ENCODE results near the gene C6orf136. TPM values are rescaled to one million over a fixed set of nuclear protein-coding genes. Genes with fewer than 3 reads are reported as not detected.

Gene C6orf136
- total RNA-seq, 1 donor from 2014 or later, result 4.6 TPM

GRCh38 chr6:30616811-30617564 is 29.9 kb upstream of the C6orf136 start, which contains the start of gene PPP1R10:
TSS of gene PPP1R10 (minus strand) at chr6:30617243. CDS start at chr6:30609944, 7,299 bp downstream.
- TF ChIP-seq CTCF (conservative IDR thresholded peaks at IDR 0.05; ENCODE audit: low read depth, low read length), result no peak
- peak within 1 kb of the TSS; percentile 85 for H3K4me3 ChIP-seq (ENCODE audit: low read depth, low read length)
- peak; percentile 98 for DNase-seq (ENCODE audit: low read depth)

- TF ChIP-seq CTCF (conservative IDR thresholded peaks at IDR 0.05; ENCODE audit: low read depth, low read length), result no peak
- DNase-seq (ENCODE audit: low read depth), result peak; percentile 93
- peak within 1 kb of the TSS; percentile 85 for H3K4me3 ChIP-seq (ENCODE audit: low read depth, low read length)
Observed at GRCh38 chr6:30617565-30618269, 29.2 kb upstream of the C6orf136 start, which contains the start of gene MRPS18B. TSS of gene MRPS18B (plus strand) at chr6:30617840. CDS start at chr6:30617866, 26 bp downstream.

DNA sequence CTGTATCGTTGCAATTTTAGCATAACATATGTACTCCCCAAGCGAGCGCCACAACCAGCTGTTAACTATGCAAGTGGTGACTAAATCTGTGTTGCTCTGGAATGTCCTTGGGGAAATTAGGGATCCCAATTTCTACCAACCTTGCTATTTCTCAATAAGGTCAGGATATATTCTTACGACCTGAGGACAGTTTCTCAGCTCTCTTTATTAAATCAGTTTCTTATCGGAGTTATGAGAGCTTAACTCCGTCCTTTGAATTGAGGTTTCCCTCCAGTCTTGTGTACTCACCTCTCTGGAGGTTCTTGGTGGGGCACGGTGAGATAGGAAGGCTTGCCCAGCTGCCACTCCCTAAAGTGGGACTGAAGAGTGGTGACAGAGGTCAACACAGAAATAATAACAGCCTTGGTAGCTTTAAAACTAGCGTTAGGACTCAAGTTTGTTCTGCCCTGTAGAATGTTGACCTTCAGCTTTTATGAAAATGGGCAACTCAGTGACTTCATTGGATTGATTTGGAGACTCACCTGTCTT is 28.6 kb upstream of the C6orf136 start:
- TF ChIP-seq CTCF (conservative IDR thresholded peaks at IDR 0.05; ENCODE audit: low read depth, low read length), result no peak
- DNase-seq (ENCODE audit: low read depth), result no peak
- H3K4me3 ChIP-seq (ENCODE audit: low read depth, low read length), result peak overlapping the region; percentile 85

DNA sequence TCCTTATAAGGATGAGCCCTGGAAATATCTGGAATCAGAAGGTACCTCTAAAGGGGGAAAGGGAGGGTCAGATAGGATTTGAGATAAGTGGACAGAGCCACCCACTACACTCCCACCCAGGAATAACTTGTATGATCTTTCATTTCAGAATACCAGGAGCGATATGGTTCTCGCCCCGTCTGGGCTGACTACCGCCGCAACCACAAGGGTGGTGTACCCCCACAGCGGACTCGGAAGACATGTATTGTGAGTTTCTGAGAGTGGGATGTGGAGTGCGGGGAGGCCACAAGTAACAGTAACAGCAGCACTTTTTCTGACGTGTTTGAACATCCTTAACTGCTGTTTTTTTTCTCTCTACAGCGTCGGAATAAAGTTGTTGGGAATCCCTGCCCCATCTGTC is 27.4 kb upstream of the C6orf136 start:
- no peak for DNase-seq (ENCODE audit: low read depth)
- TF ChIP-seq CTCF (conservative IDR thresholded peaks at IDR 0.05; ENCODE audit: low read depth, low read length), result no peak
- no peak overlapping the region for H3K4me3 ChIP-seq (ENCODE audit: low read depth, low read length)

DNA sequence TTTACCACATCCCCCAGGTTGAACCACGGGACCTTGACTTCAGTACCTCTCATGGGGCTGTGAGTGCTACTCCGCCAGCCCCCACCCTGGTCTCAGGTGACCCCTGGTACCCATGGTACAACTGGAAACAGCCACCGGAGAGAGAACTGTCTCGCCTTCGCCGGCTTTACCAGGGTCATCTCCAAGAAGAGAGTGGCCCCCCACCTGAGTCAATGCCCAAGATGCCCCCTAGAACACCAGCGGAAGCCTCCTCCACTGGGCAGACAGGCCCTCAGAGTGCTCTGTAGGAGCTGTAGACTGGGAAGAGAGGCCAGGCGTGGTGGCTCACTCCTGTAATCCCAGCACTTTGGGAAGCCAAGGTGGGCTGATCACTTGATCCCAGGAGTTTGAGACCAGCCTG is 21.4 kb upstream of the C6orf136 start:
- DNase-seq (ENCODE audit: low read depth), result no peak
- H3K4me3 ChIP-seq (ENCODE audit: low read depth, low read length), result no peak overlapping the region
- TF ChIP-seq CTCF (conservative IDR thresholded peaks at IDR 0.05; ENCODE audit: low read depth, low read length), result no peak

DNA sequence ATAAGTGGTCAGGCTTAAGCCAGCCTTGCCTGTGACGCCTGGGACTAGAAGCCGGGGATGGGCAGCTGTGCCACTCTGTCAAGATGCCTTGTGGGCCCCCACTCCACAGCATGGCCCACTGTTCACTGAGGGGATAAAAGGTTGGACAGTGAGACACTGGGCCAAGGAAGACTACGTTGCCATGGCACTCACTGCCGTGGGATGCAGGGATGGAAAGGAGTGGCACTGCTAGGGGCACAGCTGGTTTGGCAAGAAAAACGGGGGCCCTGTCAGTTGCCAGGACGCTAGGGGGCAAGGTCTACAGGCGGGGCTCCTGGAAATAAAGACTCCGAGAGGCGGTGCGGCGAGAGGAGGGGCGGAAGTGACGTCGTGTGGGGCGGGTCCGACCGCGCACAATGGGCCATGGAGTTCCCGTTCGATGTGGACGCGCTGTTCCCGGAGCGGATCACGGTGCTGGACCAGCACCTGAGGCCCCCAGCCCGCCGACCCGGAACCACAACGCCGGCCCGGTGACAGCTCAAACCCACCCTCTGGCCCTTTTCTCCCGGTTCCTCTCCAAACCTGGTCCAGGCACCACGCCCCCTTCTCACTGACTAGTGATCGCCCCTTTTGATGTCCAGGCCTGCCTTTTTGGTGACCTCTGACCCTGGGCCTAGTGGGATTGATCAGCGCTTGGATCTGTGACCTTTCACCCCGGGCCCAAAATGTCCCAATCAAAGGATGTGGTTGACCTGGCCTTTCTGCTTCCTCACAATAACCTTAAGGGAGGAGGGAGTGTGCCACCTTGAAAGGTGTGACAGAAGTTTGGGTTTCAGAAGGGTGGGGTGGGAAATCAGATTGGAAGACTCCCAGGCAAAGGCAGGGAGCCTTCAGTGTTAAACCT is 20.2 kb upstream of the C6orf136 start, which contains the start of gene ATAT1:
TSS of gene ATAT1 (plus strand) at position 391 of the 883 bp plus-strand sequence.
- peak; percentile 50 for TF ChIP-seq CTCF (conservative IDR thresholded peaks at IDR 0.05; ENCODE audit: low read depth, low read length)
- DNase-seq (ENCODE audit: low read depth), result no peak

More for the DNA sequence above, 20.2 kb upstream of the C6orf136 start, which contains the start of gene ATAT1:
- peak within 1 kb of the TSS; percentile 89 for H3K4me3 ChIP-seq (ENCODE audit: low read depth, low read length)

All from epithelial cell of proximal tubule (primary cell).